HG02938 (cell line): Measurements from ENCODE around the gene OR8B12.

Experiments used
- ATAC-seq: cut with Tn5 transposase; IDR thresholded peaks from one replicate; pipeline ENCODE4 v1.9.1; 2021; ENCODE audit warnings: mild to moderate bottlenecking, moderate library complexity; ENCODE audit not compliant: unreplicated experiment

Gene OR8B12, protein sequence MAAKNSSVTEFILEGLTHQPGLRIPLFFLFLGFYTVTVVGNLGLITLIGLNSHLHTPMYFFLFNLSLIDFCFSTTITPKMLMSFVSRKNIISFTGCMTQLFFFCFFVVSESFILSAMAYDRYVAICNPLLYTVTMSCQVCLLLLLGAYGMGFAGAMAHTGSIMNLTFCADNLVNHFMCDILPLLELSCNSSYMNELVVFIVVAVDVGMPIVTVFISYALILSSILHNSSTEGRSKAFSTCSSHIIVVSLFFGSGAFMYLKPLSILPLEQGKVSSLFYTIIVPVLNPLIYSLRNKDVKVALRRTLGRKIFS

DNA sequence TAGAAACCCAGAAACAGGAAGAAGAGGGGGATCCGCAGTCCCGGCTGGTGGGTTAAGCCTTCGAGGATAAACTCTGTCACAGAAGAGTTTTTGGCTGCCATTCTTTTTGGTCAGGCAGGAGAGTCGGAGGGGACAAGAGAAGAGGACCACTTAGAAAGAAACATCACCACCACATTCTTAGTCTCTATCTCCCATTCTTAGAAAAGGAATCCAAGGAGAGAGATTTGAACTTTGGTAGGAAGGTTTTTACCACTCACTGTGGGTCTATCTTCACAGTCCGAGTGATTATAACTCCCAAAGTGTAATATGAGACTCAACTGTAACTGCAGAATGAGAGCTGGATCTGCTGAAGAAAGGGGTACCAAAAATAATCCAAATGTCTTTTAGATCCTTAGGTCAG, at the start of gene OR8B12:
Gene OR8B12, minus strand, starts transcription at position 101 of the 400 bp plus-strand sequence. Its CDS starts 0 bp downstream, at position 101.
- ATAC-seq = no peak

- ATAC-seq = no peak
These were observed 49.2 kb upstream of the OR8B12 start for GRCh38 chr11:124592627-124593026.

DNA sequence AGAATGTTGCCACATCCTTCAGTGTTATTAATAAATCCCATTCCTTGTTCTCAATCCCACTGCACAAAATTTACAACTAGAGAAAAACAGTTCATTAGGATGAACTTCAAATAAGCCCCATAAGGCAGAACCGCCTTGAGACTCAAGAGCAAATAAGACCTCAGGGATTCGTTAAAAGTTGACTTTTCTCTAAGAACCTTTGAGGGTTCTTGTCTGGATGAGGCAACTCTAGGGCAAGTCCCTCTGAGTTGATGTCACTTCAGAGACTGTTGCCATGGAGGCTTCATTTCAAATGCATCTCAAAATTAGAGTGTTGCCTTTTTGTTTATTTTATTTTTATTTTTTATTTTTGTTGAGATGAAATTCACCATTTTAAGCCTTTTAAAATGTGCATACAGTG, 48.0 kb upstream of the OR8B12 start:
- ATAC-seq = no peak

GRCh38 chr11:124586238-124586860, 42.9 kb upstream of the OR8B12 start:
- peak; percentile 64 for ATAC-seq

GRCh38 chr11:124584681-124585372, 41.4 kb upstream of the OR8B12 start:
- no peak for ATAC-seq

DNA sequence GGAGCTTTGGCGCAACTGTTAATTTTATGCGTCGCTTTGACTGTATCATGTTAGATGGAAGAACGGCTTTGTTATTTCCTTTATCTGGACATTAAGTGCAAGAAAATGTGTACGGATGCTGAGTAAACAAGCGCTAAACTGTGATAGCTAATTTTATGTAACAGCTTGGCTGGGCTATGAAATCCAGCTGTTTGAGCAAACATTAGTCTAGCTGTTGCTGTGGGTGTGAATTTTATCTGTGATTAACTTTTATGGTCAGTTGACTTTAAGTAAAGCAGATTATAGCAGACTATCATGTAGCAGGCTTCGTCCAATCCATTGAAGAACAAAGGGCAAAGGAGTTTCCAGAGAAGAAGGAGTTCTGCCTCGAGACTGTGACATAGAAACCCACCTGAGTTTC, 40.3 kb upstream of the OR8B12 start:
- ATAC-seq = no peak

DNA sequence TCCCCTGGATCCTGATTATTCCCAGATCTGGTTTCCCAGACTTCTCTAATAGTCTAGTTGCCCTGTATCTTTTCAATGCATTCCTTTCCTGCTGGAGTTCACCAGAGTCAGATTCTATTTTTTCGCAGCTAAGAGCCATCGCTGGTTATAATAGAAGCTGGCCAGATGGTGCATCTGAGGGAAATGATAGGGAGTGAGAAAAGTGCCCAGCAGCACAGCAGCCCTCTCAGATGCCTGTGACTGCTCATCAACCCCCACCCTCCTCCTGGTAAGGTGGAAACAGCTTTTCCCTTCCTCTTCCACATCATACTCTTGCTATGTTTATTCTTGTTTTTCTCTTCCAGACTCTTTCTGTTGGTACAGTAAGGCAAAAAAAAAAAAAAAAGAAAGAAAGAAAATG, 39.1 kb upstream of the OR8B12 start:
- ATAC-seq = no peak

GRCh38 chr11:124581817-124582216, 38.4 kb upstream of the OR8B12 start:
- ATAC-seq = no peak

- ATAC-seq = no peak
These were observed 35.3 kb upstream of the OR8B12 start for GRCh38 chr11:124578761-124579160.

GRCh38 chr11:124577716-124578427, 34.4 kb upstream of the OR8B12 start:
- ATAC-seq = no peak

DNA sequence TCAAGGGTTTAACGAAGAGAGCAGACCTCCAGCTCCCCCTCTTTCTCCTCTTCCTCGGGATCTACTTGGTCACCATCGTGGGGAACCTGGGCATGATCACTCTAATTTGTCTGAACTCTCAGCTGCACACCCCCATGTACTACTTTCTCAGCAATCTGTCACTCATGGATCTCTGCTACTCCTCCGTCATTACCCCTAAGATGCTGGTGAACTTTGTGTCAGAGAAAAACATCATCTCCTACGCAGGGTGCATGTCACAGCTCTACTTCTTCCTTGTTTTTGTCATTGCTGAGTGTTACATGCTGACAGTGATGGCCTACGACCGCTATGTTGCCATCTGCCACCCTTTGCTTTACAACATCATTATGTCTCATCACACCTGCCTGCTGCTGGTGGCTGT, 26.7 kb upstream of the OR8B12 start:
- ATAC-seq = no peak

- ATAC-seq = no peak
These were observed 26.2 kb upstream of the OR8B12 start, which contains the start of gene OR8A1 for GRCh38 chr11:124569697-124570096. OR8A1 (plus strand) TSS chr11:124569997; CDS start chr11:124570120, 123 bp downstream.

GRCh38 chr11:124556828-124557227, 13.4 kb upstream of the OR8B12 start:
- no peak for ATAC-seq

- ATAC-seq = no peak
These were observed 8.5 kb upstream of the OR8B12 start for GRCh38 chr11:124551987-124552386.

DNA sequence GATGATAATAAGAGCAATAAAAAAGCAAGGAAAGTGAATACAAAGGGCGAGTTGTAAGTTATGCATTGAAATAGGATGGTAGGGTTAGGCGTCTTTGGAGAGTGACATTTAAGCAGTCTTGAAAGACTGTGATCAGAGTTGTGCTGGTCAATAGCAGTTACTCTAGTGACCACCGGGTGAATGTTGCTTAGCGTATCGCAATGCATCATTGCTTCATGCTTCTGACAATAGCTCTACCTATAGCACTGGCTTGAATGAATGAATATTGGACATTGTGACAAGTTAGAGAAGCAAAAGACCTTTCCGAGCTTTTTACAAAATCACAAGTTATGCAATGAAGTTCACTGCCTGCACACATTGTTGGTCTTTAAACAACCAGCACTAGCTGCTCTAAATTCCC, 7.7 kb upstream of the OR8B12 start:
- no peak for ATAC-seq

GRCh38 chr11:124543145-124543544, 309 bp downstream of the OR8B12 start:
- no peak for ATAC-seq

DNA sequence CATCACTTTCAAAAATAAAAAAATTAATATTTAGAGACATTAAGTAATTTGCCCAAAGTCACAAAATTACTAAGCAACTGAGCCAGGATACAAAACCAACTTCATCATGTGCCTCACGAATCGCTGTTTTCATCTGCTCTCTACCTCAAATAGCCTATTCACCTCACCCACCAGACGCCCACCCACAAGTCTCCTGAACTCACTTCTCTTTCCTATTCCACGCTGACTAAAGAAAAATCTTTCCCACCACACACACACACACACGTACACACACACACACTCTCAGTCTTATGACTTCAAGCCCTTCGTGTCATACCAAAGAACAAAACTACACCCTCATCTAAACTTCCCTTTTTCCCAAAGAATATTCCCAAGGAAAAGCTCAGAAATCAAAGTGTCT, 2.2 kb downstream of the OR8B12 start:
- no peak for ATAC-seq

DNA sequence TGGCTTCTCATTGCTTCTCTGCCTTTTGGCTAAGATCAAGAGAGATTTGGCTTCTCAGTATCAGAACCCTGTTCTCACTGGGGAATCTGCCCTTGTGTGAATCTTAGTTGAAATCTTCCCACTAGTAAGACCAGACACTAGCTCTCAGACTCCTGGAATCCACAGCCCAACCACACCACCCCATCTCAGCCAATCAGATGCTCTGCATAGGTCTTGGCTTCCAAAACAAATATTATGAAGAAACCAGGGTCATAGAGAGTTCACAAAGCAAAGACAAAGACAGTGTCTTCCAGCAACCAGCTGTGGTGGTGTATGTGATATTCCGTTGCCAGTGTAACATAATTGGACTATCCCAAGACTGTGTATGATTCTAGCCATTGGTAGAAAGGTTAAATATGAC, 5.4 kb downstream of the OR8B12 start:
- no peak for ATAC-seq

- no peak for ATAC-seq
These were observed 6.9 kb downstream of the OR8B12 start for GRCh38 chr11:124536520-124536919.

DNA sequence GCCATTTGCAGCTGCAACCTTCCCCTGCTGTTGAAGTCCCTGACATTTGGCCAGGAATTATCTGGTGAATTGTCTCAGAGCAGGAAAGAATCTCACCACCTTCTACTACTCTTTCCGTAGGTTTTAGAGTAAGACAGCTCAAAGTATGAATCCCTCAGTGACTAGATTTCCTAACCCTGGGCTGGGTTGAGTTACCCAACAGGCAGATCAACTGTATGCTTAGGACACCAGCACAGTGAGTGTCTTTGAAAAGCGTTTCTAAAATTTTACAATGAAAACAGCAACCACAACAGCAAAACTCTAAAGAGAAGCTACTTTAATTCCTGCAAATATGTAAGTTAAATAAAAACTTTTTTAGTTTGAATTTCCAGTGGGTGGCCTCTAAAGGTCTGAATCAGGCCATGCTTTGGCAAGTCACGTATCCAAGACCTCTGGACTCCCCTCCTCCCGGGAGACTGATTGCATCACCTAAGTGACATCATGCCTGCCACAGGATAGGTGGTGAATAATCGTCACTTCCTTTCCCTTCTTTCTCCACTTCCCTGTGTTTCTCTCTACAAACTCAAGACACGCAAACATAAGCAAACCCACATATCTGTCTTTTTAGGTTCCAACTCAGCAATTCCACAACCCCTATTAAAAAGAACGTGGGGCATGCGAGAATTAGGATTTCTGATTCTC, 7.8 kb downstream of the OR8B12 start:
- no peak for ATAC-seq

DNA sequence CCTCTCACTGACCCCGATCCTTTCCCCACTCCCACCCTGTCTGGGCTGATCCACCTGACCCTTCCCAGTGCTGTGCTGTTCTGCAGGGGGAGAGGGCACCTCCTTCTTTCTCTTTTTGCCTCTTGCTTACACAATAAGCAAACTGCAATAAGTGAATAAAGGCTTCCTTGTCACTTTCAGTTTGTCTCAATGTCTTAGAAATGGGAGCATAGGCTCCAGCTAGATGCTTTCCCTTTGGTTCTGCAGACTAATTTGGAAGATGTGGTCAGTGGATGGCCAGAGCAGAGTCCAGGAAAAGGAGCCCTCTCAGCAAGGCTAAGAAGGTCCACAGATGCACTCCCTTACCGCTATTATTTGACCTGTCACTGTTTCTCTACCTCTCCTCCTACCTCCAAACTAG, 9.4 kb downstream of the OR8B12 start:
- no peak for ATAC-seq
